HEK293 (cell line): ENCODE data around the gene ACSM3.

Source experiments
- CTCF ChIP-seq: fragments of 450-650 bp; formaldehyde crosslinking; IDR thresholded peaks from 2 replicates; pipeline ENCODE4 v1.5.1; 2016; ENCODE audit warnings: missing biosample characterization, missing genetic modification characterization
- ZEB2 ChIP-seq: fragments of 450-650 bp; formaldehyde crosslinking; IDR thresholded peaks from 2 replicates; pipeline ENCODE4 v1.5.1; 2016; ENCODE audit warnings: missing biosample characterization, missing genetic modification characterization
- ZNF423 ChIP-seq: fragments of 450-650 bp; formaldehyde crosslinking; IDR thresholded peaks from 2 replicates; pipeline ENCODE4 v1.5.1; 2016; ENCODE audit warnings: missing biosample characterization, missing genetic modification characterization
- TF ChIP-seq, protein P1 (sequence below): sonication (generic); formaldehyde crosslinking; IDR thresholded peaks from 2 replicates; pipeline ENCODE4 v1.8.1; 2022; ENCODE audit warnings: mild to moderate bottlenecking, moderate library complexity, missing genetic modification reagents
- TF ChIP-seq, protein P2 (sequence below): fragments of 450-650 bp; formaldehyde crosslinking; IDR thresholded peaks from 2 replicates; pipeline ENCODE4 v1.5.1; 2016; ENCODE audit warnings: missing biosample characterization, missing genetic modification characterization, low read depth

GRCh38 chr16:20801278-20801677, 37.5 kb downstream of the ACSM3 start:
- no peak for TF ChIP-seq CTCF (tag by site-specific recombination)
- TF ChIP-seq, protein P1, sequence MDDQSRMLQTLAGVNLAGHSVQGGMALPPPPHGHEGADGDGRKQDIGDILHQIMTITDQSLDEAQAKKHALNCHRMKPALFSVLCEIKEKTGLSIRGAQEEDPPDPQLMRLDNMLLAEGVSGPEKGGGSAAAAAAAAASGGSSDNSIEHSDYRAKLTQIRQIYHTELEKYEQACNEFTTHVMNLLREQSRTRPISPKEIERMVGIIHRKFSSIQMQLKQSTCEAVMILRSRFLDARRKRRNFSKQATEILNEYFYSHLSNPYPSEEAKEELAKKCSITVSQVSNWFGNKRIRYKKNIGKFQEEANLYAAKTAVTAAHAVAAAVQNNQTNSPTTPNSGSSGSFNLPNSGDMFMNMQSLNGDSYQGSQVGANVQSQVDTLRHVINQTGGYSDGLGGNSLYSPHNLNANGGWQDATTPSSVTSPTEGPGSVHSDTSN (CRISPR knock-in tag), result no peak
- TF ChIP-seq, protein P2, sequence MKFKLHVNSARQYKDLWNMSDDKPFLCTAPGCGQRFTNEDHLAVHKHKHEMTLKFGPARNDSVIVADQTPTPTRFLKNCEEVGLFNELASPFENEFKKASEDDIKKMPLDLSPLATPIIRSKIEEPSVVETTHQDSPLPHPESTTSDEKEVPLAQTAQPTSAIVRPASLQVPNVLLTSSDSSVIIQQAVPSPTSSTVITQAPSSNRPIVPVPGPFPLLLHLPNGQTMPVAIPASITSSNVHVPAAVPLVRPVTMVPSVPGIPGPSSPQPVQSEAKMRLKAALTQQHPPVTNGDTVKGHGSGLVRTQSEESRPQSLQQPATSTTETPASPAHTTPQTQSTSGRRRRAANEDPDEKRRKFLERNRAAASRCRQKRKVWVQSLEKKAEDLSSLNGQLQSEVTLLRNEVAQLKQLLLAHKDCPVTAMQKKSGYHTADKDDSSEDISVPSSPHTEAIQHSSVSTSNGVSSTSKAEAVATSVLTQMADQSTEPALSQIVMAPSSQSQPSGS (tag by site-specific recombination), result no peak
- TF ChIP-seq ZNF423 (tag by site-specific recombination), result no peak
- TF ChIP-seq ZEB2, result no peak
